ENCODE data around the gene PIGV.

Gene PIGV

DNA sequence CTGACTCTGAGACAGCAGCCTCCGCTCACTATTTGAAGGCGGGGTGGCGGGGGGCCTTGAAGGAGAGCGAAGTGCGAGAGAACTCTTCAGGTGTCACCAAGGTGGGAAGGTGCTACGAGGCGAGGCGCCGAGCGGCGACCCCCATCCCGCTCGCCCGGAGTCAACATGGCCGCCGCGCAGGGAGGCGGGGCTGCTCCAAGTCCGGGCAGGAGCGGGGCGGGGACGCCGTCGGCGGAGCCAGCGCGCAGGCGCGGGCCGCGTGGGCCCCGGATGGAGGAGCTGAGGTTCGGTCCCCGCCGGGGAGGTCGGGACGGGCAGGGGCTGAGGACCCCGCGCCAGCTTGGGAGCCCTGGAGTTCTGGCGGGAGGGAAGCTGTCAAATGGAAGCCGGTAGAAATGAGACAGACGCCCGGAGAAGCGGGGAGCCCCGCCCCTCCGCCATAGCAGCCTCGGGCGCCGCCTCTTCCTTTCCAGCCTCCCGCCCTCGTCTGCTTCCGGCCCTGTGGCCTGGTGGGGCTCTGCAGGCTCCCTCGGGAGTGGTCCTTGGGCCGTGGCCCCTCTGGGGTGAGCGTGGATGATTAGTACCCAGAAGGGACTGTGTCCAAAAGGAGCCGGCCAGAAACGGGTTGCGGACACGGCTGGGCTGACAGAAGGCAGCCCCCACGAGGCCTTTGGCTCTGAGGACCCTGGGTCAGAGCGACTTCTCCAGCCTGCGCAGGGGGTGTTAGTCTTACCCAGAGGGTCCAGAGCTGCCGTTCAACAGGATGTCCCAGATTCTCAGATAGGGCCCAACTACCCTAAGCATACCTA, at the start of gene PIGV:
Gene PIGV (plus strand): TSS at position 245 of the 809 bp plus-strand sequence. CDS start 2,866 bp downstream, outside the sequence.
- DNase-seq = peak; percentile 88

- peak; percentile 38 for DNase-seq
Measured at GRCh38 chr1:26739329-26739914, 48.3 kb upstream of the PIGV start.

- DNase-seq = no peak
Measured at GRCh38 chr1:26740023-26740634, 47.6 kb upstream of the PIGV start.

- DNase-seq = no peak
Measured at GRCh38 chr1:26740952-26741351, 46.8 kb upstream of the PIGV start.

DNA sequence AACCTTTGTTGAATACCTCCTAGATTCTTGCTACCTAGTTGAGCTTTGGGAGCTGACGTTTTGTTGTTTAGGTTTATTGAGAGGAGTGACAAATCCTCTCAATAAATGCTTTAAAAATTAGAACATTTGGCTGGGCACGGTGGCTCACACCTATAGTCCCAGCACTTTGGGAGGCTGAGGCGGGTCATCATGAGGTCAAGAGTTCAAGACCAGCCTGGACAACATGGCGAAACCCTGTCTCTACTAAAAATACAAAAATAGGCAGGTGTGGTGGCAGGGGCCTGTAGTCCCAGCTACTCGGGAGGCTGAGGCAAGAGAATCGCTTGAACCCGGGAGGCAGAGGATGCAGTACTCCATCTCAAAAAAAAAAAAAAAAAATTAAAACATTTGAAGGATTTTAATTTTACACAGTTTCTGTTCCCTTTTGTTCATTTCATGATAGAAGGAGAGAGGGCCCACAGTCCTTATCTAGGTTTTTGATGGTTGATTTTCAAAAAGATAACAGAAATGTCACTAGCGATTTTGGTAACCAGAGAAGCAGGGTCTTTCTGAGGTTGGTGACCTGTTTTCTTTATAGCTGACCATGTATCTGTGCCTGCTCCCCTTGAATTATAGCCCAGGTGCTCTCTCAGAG, 44.2 kb upstream of the PIGV start:
- DNase-seq = no peak

GRCh38 chr1:26744075-26744959, 43.4 kb upstream of the PIGV start:
- peak; percentile 93 for DNase-seq

DNA sequence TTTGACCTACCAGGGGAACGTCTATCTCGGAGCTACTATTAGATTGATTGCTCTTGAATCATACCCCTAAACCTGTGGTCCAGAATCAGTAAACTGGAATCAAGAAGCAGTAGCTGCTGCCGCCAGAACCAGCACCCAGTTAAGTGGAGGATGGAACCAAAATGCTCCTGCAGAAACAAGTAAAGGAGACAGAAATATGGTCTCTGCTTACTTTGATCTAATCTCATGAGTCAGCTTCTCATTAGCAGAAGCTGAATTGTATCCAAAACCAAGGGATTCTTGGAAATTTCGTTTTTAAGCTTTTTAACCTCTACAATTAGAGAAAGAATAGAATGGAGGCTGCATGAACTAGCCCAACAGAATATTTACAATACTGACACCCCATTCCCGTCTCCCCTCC, 42.6 kb upstream of the PIGV start:
- DNase-seq = no peak

DNA sequence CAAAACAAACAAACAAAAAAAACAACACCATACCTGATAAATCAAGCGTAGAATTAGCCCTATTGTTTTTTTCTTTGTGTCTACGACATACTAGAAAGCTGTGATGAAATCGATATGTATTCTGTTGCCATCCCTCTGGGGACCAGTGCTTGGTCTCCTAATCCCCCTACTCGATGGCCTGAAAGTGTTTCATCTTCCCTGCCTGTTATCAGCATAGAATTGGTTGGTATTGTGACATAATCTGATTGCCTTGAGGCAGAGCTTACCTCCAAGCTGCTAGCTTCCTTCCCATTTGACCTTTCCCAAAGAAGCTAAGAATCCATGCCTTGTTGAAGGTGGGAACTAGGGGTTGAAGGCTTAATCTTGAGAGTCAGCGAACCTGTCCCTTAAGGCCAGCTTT, 40.7 kb upstream of the PIGV start:
- DNase-seq = no peak

- DNase-seq = no peak
Measured at GRCh38 chr1:26748351-26748750, 39.4 kb upstream of the PIGV start.

DNA sequence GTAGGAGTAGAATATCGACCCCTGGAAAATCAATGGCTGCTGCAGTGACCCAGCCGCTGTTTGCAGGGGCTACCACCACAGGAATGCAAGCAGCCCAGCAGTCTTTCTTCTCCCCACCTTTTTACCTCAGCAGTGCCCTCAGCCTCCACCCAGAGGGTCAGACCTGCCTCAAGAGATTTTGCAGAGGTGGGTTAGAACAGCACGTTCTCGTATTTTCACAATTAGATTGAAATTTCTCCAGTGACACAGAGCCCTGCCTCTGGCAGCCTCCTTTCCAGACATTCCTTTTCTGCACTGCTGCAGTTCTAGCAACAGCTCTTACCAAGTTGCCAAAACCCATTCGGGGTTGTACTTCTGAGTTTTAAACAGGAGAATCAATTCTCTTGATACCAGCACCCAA, 38.3 kb upstream of the PIGV start:
- no peak for DNase-seq

DNA sequence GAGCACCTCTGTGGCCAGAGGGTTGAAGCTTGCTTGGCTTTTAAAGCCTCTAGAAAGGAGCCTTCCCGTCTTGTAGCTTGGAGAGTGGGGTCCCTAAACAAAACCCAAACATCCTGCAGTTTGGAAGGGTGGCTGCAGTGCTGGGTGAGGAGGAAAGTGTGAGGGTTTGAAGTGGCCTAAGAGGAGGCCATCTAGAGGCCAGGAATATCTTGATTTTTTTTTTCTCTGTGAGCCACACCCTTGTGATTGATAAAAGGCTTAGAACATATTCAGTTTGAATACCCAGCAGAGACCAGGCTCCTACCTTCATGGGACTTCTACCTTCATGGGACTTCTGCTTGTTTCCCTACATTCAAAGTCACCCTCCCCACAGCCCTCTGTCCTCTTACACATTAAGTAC, 37.3 kb upstream of the PIGV start:
- no peak for DNase-seq

DNA sequence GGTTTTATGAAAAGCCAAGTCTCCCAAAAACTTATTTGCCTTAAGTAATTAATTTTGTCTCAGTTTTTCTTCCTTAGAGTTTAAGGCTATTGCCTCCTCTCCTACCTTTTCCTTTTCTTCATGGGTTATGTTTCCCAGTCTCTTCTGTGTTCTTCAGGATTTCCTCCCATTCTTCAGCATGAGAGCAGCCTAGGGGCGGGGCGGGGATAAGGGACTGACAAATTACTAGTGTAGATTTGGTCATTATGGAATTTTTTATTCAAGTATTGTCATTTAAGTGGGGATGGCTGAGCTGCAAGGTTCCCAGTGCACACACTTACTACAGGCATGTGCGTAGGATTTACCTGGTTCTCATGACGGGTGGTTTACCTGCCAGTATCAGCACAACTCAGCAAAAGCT, 35.2 kb upstream of the PIGV start:
- no peak for DNase-seq

DNA sequence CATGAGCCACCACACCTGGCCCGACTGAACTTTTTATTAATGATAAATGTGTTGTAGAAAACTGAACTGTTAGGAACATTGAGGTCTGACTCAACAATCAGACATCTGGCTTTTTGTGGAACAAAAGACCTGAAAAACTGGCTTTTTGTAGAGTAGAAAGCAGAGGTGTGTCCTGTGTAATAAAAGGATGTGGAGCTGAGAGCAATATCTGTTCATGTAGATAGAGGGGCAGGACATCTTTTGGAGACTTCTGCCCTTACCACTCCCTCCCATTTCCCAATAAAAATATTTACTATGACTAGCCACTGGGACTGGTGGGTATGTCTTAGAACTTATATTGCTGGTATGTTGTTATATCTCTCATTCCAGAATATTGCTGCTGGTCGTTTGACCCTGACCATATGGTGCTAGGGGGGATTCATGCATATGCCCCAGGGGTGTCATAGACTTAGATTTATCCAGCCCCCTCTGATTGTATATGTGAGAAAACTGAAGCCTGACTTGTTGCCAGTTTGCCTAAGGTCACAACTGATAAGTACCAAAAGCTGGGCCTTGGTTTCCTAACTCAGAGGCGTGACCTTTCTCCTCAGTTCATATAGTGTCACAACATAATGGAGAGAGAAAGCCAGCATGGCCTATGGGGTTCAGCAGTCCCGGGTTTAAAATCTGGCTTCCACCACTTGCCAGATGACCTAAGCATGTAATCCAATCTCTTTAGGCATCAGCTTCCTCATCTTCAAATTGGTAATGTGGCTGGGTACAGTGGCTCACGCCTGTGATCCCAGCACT, 33.5 kb upstream of the PIGV start:
- no peak for DNase-seq

GRCh38 chr1:26758358-26758757, 29.4 kb upstream of the PIGV start:
- no peak for DNase-seq

DNA sequence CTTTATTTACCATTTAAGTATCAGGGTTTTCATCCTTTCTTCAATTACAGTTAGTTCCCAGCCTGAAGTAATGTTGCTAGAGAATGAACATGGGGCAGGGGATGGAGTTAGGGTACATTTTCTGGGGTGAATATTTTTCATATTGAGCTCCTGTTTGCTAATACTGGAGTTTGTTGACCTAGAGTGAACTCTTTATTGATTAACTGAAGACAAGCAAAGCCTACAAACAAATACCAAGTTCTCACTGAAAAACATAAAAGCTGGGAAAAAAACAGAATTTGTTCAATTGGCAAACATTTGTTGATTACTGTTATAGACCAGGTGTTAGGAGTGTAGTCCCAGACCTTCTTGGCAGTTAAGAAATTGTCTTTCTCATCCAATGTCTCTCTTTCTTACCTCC, 28.2 kb upstream of the PIGV start:
- no peak for DNase-seq

DNA sequence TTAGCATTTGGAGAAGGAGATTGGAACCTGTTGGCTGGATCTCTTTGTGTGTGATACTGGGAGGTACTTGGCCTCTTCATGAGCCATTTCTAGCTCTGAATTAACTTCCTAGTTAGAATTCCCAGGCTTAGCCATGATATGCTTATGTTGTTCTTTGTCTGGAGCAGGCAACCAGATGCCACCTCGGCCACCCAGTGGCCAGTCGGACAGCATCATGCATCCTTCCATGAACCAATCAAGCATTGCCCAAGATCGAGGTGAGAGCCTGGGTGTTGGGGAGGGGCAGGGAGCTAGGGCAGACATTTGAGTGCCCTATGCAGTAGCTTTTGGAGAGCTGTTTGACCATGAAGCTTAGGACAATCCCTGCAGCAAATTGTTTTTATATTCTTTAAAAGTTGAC, 26.5 kb upstream of the PIGV start:
- DNase-seq = no peak

DNA sequence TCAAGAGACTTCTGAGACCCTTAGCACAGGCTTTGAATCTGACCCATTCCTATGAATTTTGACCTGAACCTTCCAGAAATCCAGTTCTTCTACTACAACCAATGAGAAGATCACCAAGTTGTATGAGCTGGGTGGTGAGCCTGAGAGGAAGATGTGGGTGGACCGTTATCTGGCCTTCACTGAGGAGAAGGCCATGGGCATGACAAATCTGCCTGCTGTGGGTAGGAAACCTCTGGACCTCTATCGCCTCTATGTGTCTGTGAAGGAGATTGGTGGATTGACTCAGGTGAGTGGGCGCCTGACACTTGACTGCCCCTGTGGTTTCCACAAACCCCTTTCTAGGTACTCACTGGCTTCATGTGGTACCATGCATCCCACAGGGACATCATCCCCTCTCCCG, 20.0 kb upstream of the PIGV start:
- DNase-seq = no peak

- DNase-seq = no peak
Measured at GRCh38 chr1:26768755-26769154, 19.0 kb upstream of the PIGV start.

DNA sequence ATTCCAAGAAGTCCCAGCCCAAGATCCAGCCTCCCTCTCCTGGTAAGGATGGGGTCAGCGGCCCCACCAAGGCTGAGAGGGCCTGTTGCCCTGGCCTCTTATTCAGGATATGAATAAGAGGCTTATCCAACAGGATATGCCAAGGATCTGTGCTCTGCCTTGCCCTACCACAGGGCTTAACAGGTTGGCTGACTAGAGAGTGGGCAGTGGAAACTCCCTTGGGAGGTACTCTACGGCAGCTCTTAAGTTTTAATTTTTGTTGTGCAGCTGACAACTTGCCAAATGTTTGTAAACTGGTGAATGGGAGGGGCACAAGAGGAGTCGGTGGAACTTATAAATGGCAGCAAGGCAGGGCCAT, 16.5 kb upstream of the PIGV start:
- no peak for DNase-seq

GRCh38 chr1:26771643-26772321, 16.0 kb upstream of the PIGV start:
- no peak for DNase-seq

DNA sequence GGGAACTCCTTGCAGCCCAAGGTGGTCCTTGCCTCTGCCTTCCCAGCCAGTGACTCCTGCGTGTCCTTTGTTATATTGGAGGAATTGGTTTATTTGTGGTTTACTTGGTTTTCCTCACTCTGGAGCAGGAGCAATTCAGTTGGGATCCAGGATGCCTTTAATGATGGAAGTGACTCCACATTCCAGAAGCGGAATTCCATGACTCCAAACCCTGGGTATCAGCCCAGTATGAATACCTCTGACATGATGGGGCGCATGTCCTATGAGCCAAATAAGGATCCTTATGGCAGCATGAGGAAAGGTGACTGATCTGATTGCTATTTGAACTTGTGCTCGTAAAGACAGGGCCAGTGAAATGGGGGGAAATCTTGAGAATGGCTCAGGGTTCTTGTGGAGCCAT, 15.1 kb upstream of the PIGV start:
- DNase-seq = no peak

Measured in CD4-positive, alpha-beta T cell treated with Interleukin-10 for 1 hour (primary cell).